KMS-11 (cell line): ENCODE results near the gene COL25A1.

Source experiments
- H2AFZ ChIP-seq: fragments of 200-600 bp; sonication (generic); 2 replicates; pipeline ENCODE4 v1.6.1; 2016; ENCODE audit warnings: antibody characterized with exemption, mixed run types, low read depth
- H3K27ac ChIP-seq: fragments of 200-600 bp; sonication (generic); 2 replicates; pipeline ENCODE4 v1.6.1; 2016; ENCODE audit warnings: mild to moderate bottlenecking, mixed run types
- H3K27me3 ChIP-seq: fragments of 200-600 bp; sonication (generic); 2 replicates; pipeline ENCODE4 v1.6.1; 2017; ENCODE audit warnings: mild to moderate bottlenecking, low read depth, mixed run types, moderate library complexity; ENCODE audit not compliant: insufficient read depth
- H3K36me3 ChIP-seq: fragments of 200-600 bp; sonication (generic); 2 replicates; pipeline ENCODE4 v1.6.1; 2017; ENCODE audit warnings: mild to moderate bottlenecking, mixed run types; ENCODE audit not compliant: insufficient read depth
- H3K4me1 ChIP-seq: fragments of 200-600 bp; sonication (generic); 2 replicates; pipeline ENCODE4 v1.6.1; 2016; ENCODE audit warnings: mild to moderate bottlenecking, low read depth, mixed run types; ENCODE audit not compliant: poor library complexity, severe bottlenecking
- H3K4me2 ChIP-seq: fragments of 200-600 bp; sonication (generic); 2 replicates; pipeline ENCODE4 v1.7.0; 2016; ENCODE audit warnings: mild to moderate bottlenecking, mixed run types
- H3K4me3 ChIP-seq: fragments of 200-600 bp; sonication (generic); IDR thresholded peaks from 2 replicates; pipeline ENCODE4 v1.6.1; 2017; ENCODE audit warnings: low read depth, low read length, mixed read lengths; ENCODE audit not compliant: insufficient read depth
- H3K79me2 ChIP-seq: fragments of 200-600 bp; sonication (generic); 2 replicates; pipeline ENCODE4 v1.6.1; 2016; ENCODE audit warnings: low read depth, mixed run types; ENCODE audit not compliant: insufficient read depth
- H3K9ac ChIP-seq: fragments of 200-600 bp; sonication (generic); 2 replicates; pipeline ENCODE4 v1.6.1; 2016; ENCODE audit warnings: mild to moderate bottlenecking, mixed run types
- H4K20me1 ChIP-seq: fragments of 200-600 bp; sonication (generic); 2 replicates; pipeline ENCODE4 v1.6.1; 2016; ENCODE audit warnings: mild to moderate bottlenecking, mixed run types; ENCODE audit not compliant: insufficient read depth
- CTCF ChIP-seq: fragments of 200-600 bp; sonication (generic); conservative IDR thresholded peaks from 2 replicates; pipeline ENCODE4 v1.6.1; 2017; ENCODE audit warnings: low read depth, mild to moderate bottlenecking, antibody characterized with exemption, low read length, moderate library complexity, mixed read lengths

COL25A1 gene

DNA sequence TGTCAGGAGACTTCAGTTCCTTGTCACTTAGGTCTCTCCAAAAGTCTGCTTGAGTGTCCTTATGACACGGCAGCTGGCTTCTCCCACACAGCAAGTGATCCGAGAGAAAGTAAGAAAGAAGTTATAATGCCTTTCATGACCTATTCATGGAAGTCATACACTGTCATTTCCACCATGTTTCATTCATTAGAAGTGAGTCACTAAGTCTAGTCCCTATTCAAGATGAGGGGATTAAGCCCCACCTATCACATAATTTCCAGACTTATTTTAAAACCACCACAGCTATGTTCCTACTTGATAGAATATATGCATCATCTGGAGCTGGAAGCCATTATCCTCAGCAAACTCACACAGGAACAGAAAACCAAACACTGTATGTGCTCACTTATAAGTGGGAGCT, 25.2 kb upstream of the COL25A1 start:
- no peaks in the 10 kb centered on the region for H4K20me1 ChIP-seq
- H3K9ac ChIP-seq, result no peak overlapping the region
- no peak overlapping the region for H2AFZ ChIP-seq
- H3K4me1 ChIP-seq, result no peaks in the 10 kb centered on the region
- H3K79me2 ChIP-seq, result no peaks in the 10 kb centered on the region
- H3K27me3 ChIP-seq, result no peaks in the 10 kb centered on the region
- no peak overlapping the region for H3K4me3 ChIP-seq
- no peak for TF ChIP-seq CTCF
- no peak overlapping the region for H3K4me2 ChIP-seq
- no peaks in the 10 kb centered on the region for H3K36me3 ChIP-seq
- H3K27ac ChIP-seq, result no peak overlapping the region

DNA sequence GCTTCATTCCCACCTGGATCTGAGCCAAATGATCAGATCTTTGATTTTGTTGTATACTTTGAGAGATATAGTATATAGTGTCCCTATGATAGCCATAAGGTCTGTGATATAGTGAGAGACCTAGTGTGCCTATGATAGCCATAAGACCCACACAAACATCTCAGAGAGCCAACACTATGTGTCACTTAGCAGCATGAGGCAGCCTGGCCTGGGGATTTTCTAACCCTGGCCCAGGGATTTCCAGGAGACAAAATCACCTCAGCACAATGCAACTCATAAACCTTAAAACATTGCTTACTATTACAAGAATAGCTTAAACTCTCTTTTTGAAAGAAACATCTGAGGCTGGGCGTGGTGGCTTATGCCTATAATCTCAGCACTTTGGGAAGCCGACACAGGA, 23.2 kb upstream of the COL25A1 start:
- Histone ChIP-seq H3K36me3 (no peaks in the 10 kb centered on the region), H3K9ac (no peak overlapping the region), H4K20me1 (no peaks in the 10 kb centered on the region), H3K4me1 (no peaks in the 10 kb centered on the region), H3K4me2 (no peak overlapping the region), H3K27ac (no peak overlapping the region), H3K79me2 (no peaks in the 10 kb centered on the region), H2AFZ (no peak overlapping the region), H3K27me3 (no peaks in the 10 kb centered on the region), H3K4me3 (no peak overlapping the region)
- no peak for TF ChIP-seq CTCF

DNA sequence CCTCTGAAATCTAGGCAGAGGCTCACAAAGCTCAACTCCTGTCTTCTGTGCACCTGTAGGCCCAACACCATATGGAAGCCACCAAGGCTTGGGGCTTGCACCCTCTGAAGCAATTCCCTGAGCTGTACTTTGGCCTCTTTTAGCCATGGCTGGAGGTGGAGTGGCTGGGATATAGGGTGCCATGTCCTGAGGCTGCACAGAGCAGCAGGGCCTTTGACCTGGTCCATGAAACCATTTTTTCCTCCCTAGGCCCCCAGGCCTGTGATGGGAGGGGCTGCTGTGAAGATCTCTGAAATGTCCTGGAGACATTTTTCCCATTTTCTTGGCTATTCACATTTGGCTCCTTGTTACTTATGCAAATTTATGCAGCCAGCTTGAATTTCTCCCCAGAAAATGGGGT, 20.9 kb upstream of the COL25A1 start:
- H2AFZ ChIP-seq, result no peak overlapping the region

DNA sequence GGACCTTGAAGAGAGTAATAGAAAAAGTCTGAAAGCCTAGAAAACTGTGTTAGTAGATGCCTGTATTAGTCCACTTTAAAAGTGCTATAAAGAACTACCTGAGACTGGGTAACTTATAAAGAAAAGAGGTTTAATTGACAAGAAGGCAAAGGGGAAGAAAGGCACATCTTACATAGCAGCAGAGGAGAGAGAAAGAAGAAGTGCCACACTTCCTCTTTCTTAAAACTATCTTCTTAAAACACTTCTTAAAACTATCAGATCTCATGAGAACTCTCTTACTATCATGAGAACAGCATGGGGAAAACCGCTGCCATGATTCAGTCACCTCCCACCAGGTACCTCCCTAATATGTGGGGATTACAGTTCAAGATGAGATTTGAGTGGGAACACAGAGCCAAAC, 18.8 kb upstream of the COL25A1 start:
- Histone ChIP-seq H3K4me2 (no peak overlapping the region), H3K9ac (no peak overlapping the region)
- no peak for TF ChIP-seq CTCF

More for the DNA sequence above, 20.9 kb upstream of the COL25A1 start:
- Histone ChIP-seq H3K27me3 (no peaks in the 10 kb centered on the region), H4K20me1 (no peaks in the 10 kb centered on the region), H3K9ac (no peak overlapping the region), H3K36me3 (no peaks in the 10 kb centered on the region), H3K4me3 (no peak overlapping the region), H3K4me2 (no peak overlapping the region), H3K4me1 (no peaks in the 10 kb centered on the region), H3K27ac (no peak overlapping the region), H3K79me2 (no peaks in the 10 kb centered on the region)
- TF ChIP-seq CTCF, result no peak

GRCh38 chr4:109319684-109320083, 17.2 kb upstream of the COL25A1 start:
- H3K4me3 ChIP-seq, result no peak overlapping the region
- H3K4me1 ChIP-seq, result no peaks in the 10 kb centered on the region
- no peaks in the 10 kb centered on the region for H4K20me1 ChIP-seq
- no peaks in the 10 kb centered on the region for H3K79me2 ChIP-seq
- no peak overlapping the region for H3K9ac ChIP-seq
- no peaks in the 10 kb centered on the region for H3K36me3 ChIP-seq
- H2AFZ ChIP-seq, result no peak overlapping the region
- no peak overlapping the region for H3K27ac ChIP-seq
- TF ChIP-seq CTCF, result no peak
- no peak overlapping the region for H3K4me2 ChIP-seq
- no peaks in the 10 kb centered on the region for H3K27me3 ChIP-seq

More for the DNA sequence above, 18.8 kb upstream of the COL25A1 start:
- no peaks in the 10 kb centered on the region for H3K36me3 ChIP-seq
- H3K27me3 ChIP-seq, result no peaks in the 10 kb centered on the region
- H2AFZ ChIP-seq, result no peak overlapping the region
- no peaks in the 10 kb centered on the region for H3K4me1 ChIP-seq
- no peaks in the 10 kb centered on the region for H3K79me2 ChIP-seq
- H3K27ac ChIP-seq, result no peak overlapping the region
- no peaks in the 10 kb centered on the region for H4K20me1 ChIP-seq
- no peak overlapping the region for H3K4me3 ChIP-seq
